NT2/D1 (cell line): Measurements from ENCODE around the gene TOP3A.
A peak's percentile ranks its signal among the peaks of the same experiment; 100 is the strongest.

Experiments
- DNase-seq: peaks from one replicate; pipeline ENCODE4 v3.0.0-alpha.2; 2011; ENCODE audit warnings: low read depth, low spot score
- H3K27me3 ChIP-seq: 2 replicates; pipeline ENCODE4 v1.6.0; 2011; ENCODE audit warnings: mild to moderate bottlenecking; ENCODE audit not compliant: insufficient read length, insufficient read depth
- H3K36me3 ChIP-seq: 2 replicates; pipeline ENCODE4 v1.6.1; 2011; ENCODE audit warnings: mild to moderate bottlenecking, low read length, mixed read lengths; ENCODE audit not compliant: insufficient read depth, insufficient read length
- H3K4me1 ChIP-seq: 2 replicates; pipeline ENCODE4 v1.5.1; 2011; ENCODE audit not compliant: insufficient read depth, insufficient read length
- H3K4me3 ChIP-seq: 2 replicates; pipeline ENCODE4 v1.5.1; 2011; ENCODE audit warnings: low read depth; ENCODE audit not compliant: insufficient read length
- H3K9ac ChIP-seq: 2 replicates; pipeline ENCODE4 v1.6.0; 2011; ENCODE audit warnings: low read depth; ENCODE audit not compliant: insufficient read length
- H3K9me3 ChIP-seq: 2 replicates; pipeline ENCODE4 v1.5.1; 2011; ENCODE audit warnings: mild to moderate bottlenecking, low read length; ENCODE audit not compliant: insufficient read depth
- SUZ12 ChIP-seq: IDR thresholded peaks from 2 replicates; pipeline ENCODE4 v1.6.1; 2011; ENCODE audit not compliant: insufficient read length, insufficient read depth; ENCODE audit errors: extremely low read depth
- YY1 ChIP-seq: IDR thresholded peaks from 2 replicates; pipeline ENCODE4 v1.6.1; 2011; ENCODE audit not compliant: insufficient read length, insufficient read depth
- ZNF274 ChIP-seq: IDR thresholded peaks from 2 replicates; pipeline ENCODE4 v1.6.1; 2011; ENCODE audit warnings: mild to moderate bottlenecking, low read depth, low read length

TOP3A gene, protein sequence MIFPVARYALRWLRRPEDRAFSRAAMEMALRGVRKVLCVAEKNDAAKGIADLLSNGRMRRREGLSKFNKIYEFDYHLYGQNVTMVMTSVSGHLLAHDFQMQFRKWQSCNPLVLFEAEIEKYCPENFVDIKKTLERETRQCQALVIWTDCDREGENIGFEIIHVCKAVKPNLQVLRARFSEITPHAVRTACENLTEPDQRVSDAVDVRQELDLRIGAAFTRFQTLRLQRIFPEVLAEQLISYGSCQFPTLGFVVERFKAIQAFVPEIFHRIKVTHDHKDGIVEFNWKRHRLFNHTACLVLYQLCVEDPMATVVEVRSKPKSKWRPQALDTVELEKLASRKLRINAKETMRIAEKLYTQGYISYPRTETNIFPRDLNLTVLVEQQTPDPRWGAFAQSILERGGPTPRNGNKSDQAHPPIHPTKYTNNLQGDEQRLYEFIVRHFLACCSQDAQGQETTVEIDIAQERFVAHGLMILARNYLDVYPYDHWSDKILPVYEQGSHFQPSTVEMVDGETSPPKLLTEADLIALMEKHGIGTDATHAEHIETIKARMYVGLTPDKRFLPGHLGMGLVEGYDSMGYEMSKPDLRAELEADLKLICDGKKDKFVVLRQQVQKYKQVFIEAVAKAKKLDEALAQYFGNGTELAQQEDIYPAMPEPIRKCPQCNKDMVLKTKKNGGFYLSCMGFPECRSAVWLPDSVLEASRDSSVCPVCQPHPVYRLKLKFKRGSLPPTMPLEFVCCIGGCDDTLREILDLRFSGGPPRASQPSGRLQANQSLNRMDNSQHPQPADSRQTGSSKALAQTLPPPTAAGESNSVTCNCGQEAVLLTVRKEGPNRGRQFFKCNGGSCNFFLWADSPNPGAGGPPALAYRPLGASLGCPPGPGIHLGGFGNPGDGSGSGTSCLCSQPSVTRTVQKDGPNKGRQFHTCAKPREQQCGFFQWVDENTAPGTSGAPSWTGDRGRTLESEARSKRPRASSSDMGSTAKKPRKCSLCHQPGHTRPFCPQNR

DNA sequence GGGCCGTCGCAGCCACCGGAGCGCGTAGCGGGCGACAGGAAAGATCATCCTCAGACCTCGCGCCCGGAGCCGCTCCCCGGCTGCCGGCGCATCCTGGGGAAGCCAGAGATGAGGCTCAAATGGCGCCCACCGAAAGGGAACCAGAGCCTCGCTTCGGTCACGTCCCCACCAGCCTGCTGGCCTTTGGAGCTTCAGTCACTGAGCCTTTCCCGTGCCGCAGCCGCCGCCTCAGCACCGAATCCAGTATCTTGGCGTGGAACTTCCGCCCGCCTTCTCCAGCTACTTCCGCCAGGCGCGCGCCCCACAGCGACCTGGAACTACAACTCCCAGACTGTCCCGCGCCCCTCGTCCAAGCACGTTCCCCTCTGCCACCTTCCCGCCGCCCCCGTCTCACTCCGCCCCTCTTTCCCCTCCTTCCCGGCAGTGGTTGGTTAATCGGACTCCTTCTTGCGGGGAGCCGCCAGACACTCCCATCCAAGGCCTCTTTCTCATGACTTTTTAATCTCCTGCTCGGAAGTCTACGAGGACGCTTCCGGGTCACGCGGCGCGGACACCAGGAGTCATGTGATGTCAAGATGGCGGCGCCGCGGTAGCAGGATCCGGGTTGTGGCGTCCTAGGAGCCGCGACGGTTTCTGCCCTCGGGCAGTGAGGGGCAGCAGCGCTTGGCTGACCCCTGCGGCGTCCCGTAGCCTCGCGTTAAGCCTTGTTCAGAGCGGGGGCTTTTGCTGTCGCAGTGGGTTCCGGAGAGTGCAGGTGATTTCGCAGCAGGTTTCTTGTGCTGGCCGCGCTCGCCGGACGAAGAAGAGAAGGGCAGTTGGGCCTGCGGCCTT is at the start of gene TOP3A, which contains the start of gene SMCR8:
TOP3A (minus strand) TSS at position 264 of the 831 bp plus-strand sequence; CDS start at position 48, 216 bp downstream.
SMCR8 (plus strand) TSS at position 563 of the 831 bp plus-strand sequence. CDS start 497 bp downstream, outside the sequence.
- Histone ChIP-seq H3K9me3 (peaks cover 34% of the 10 kb centered on the region), H3K36me3 (peaks cover 73% of the 10 kb centered on the region), H3K9ac (peak within 1 kb of the TSS; percentile 97), H3K4me1 (peaks cover 10% of the 10 kb centered on the region), H3K4me3 (peak within 1 kb of the TSS; percentile 94), H3K27me3 (no peaks in the 10 kb centered on the region)
- peak; percentile 88 for DNase-seq
- peak; percentile 79 for TF ChIP-seq YY1
- no peak for TF ChIP-seq SUZ12

DNA sequence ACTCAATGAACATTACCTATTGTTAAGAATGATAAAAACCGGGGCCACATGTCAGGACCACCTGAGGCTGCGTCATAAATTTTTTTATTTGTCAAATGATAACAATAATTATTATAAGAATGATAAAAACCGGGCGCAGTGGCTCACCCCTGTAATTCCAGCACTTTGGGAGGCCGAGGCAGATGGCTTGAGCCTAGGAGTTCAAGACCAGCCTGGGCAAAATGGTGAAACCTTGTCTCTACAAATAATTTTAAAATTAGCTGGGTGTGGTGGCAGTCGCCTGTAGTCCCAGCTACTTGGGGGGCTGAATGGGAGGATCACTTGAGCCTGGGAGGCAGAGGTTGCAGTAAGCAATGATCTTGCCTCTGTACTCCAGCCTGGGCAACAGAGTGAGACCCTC is 49.4 kb upstream of the TOP3A start:
- no peak overlapping the region for H3K9ac ChIP-seq
- no peaks in the 10 kb centered on the region for H3K9me3 ChIP-seq
- TF ChIP-seq ZNF274 (no peak), YY1 (no peak), SUZ12 (no peak)
- H3K4me1 ChIP-seq = peaks cover 2% of the 10 kb centered on the region
- no peaks in the 10 kb centered on the region for H3K27me3 ChIP-seq
- H3K36me3 ChIP-seq = peaks cover 13% of the 10 kb centered on the region
- no peak overlapping the region for H3K4me3 ChIP-seq
- no peak for DNase-seq

DNA sequence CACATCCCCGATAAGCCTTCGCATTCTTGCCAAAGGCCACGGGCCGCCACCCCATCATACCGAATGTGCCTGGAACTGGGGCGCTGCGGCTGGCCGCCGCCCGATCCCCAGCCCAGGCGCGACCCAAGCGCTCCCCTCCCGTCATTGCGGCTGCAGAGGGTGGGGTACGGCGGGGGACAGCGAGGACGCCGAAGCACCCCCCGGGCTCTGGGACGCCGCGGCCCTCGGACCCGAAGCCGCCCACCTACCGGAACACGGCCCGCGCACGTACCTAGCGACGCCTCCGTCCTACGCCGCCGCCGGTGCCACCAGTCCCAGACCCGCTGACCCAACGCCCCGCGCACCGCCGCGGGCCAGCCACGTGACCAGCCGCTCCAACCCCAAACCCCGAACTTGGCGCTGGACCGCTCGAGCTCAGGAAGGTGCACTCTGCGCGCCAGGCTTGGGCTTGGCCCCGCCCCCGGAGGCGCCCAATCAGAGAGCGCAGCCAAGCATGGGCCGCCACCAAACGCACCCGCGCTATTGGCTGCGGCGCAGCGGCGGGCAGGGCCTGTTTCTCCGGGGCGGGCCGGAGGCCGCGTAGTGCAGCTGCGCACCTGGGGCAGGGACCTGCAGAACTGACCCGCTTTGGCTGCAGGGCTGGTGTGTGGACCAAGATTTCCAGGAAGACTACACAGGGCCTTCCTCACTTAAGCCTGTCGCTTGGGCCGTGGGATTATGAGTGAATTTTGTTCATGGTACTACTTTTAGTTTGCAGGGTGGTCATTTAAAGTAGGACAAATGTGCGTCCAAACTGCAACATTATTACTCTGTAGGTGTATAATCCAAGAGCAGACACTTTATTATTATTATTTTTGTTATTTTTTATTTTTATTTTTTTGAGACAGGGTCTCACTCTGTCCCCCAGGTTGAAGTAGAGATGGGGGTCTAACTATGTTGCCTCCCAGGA is 48.6 kb upstream of the TOP3A start, which contains the start of gene SHMT1:
SHMT1 (minus strand) TSS at position 450 of the 949 bp plus-strand sequence. CDS start 7,569 bp downstream, outside the sequence.
- H3K9ac ChIP-seq = peak within 1 kb of the TSS; percentile 92
- peak within 1 kb of the TSS; percentile 76 for H3K4me3 ChIP-seq
- H3K36me3 ChIP-seq = peaks cover 17% of the 10 kb centered on the region
- H3K4me1 ChIP-seq = peaks cover 2% of the 10 kb centered on the region
- no peaks in the 10 kb centered on the region for H3K9me3 ChIP-seq
- no peaks in the 10 kb centered on the region for H3K27me3 ChIP-seq
- TF ChIP-seq SUZ12 (no peak), YY1 (no peak), ZNF274 (no peak)
- DNase-seq = peak; percentile 85

DNA sequence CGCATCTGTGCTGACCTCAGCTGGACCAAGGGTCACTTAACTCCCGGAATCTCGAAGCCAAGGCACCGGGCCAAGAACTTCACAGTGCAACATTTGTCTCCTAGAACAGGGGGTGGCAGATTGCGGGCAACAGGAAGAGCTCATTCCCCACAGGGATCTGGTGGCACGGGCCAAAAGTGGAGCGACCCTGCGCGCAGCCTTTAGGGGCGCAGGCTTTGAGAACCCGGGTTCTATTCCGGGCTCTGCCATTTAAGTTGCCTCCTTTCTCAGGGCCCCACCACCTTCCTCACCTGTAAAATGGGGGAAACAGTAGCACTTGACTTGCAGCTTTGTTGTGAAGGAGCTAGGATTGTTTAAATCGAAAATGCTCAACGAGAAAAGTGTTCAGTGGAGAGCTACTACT is 47.9 kb upstream of the TOP3A start:
- TF ChIP-seq ZNF274 (no peak), SUZ12 (no peak), YY1 (no peak)
- Histone ChIP-seq H3K27me3 (no peaks in the 10 kb centered on the region), H3K4me1 (peaks cover 2% of the 10 kb centered on the region), H3K9ac (peak overlapping the region; percentile 92), H3K4me3 (peak overlapping the region; percentile 76), H3K9me3 (no peaks in the 10 kb centered on the region), H3K36me3 (peaks cover 17% of the 10 kb centered on the region)
- no peak for DNase-seq

DNA sequence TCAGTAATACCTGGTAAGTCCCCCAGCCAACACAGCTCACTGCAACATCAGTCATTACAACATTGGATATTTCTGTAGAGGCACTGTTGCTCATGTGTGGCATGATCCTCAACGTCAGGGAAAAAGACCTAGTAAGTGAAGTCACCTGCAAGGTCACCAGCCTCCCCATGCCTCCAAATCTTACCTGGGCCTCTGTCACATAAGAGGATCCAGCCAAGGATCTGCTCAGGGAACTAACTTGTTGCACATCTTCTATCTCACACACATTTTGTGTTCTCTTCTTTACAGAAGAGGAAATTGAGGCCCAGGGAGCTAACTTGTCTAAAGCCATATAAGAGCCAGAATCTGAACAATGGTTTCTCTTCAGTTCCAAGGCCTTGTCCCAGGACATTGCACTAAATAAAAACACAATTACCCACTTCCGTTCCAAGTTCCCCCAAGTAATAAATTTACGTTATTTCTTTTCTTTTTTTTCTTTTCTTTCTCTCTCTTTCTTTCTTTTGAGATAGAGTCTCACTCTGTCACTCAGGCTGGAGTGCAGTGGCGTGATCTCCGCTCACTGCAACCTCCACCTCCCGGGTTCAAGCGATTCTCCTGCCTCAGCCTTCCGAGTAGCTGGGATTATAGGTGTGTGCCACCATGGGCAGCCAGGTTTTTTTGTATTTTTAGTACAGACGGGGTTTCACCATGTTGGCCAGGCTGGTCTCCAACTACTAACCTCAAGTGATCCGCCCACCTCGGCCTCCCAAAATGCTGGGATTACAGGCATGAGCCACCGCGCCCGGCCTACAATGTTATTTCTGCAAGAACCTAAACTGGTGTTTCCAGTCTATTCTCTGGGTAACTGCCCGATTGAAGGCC is 47.3 kb upstream of the TOP3A start:
- Histone ChIP-seq H3K36me3 (peaks cover 17% of the 10 kb centered on the region), H3K4me1 (peaks cover 2% of the 10 kb centered on the region), H3K4me3 (peak overlapping the region; percentile 76), H3K9me3 (no peaks in the 10 kb centered on the region), H3K9ac (peak overlapping the region; percentile 92), H3K27me3 (no peaks in the 10 kb centered on the region)
- TF ChIP-seq ZNF274 = no peak
- no peak for TF ChIP-seq SUZ12
- no peak for TF ChIP-seq YY1
- no peak for DNase-seq
